B cell (primary cell): ENCODE results near the gene ABCA4. TPM values are rescaled to one million over a fixed set of nuclear protein-coding genes. Genes with fewer than 3 reads are reported as not detected.

ENCODE experiments used
- ATAC-seq: fragments of 200-7000 bp; cut with Tn5 transposase; one replicate; pipeline ENCODE4 v1.10.0; 2021; ENCODE audit warnings: low read depth, mild to moderate bottlenecking, moderate number of reproducible peaks, moderate library complexity
- CTCF ChIA-PET: fragments of 350-600 bp; sonication (Branson Sonifier 250); formaldehyde crosslinking; loops from one replicate; lab custom pipeline; 2021; ENCODE audit warnings: antibody characterized with exemption, inconsistent platforms; lab: Charles Lee
- POLR2A ChIA-PET: fragments of 350-600 bp; sonication (Branson Sonifier 250); formaldehyde crosslinking; loops from one replicate; lab custom pipeline; 2021; ENCODE audit warnings: antibody characterized with exemption; lab: Charles Lee
- DNase-seq: peaks from one replicate; pipeline ENCODE4 v3.0.0; 2013
- H2AFZ ChIP-seq: 2 replicates; pipeline ENCODE4 v1.6.1; 2012; ENCODE audit warnings: mild to moderate bottlenecking, low read depth, low read length; ENCODE audit not compliant: insufficient read depth, poor library complexity, severe bottlenecking
- H3K27ac ChIP-seq, 2 donors: 1 replicate in 1 of 2; 2 replicates in 1 of 2; pipeline ENCODE4 v1.5.1; 2012 to 2013; ENCODE audit warnings: low read length in 2 of 2, mild to moderate bottlenecking in 2 of 2, moderate library complexity in 1 of 2
- H3K27me3 ChIP-seq, 4 experiments: fragments of 200-600 bp in 1 of 4; sonication (generic) in 1 of 4; replicated peaks in 1 of 4; 1 replicate in 2 of 4; 2 replicates in 2 of 4; pipeline versions ENCODE4 v1.6.1 to v1.7.0; 2013 to 2016; ENCODE audit warnings: low read length in 3 of 4, mild to moderate bottlenecking in 2 of 4, mixed read lengths in 1 of 4, moderate library complexity in 1 of 4; ENCODE audit not compliant: insufficient read depth in 4 of 4, control insufficient read depth in 3 of 4; ENCODE audit errors: control extremely low read depth in 1 of 4
- H3K36me3 ChIP-seq, 2 experiments: replicated peaks in 1 of 2; 1 replicate in 1 of 2; 2 replicates in 1 of 2; pipeline versions ENCODE4 v1.6.1 to v1.7.1; 2013; ENCODE audit warnings: low read length in 1 of 2; ENCODE audit not compliant: insufficient read depth in 2 of 2, control insufficient read depth in 1 of 2; ENCODE audit errors: control extremely low read depth in 1 of 2, extremely low read depth in 1 of 2
- H3K4me1 ChIP-seq, 2 donors: fragments of 200-600 bp in 1 of 2; sonication (generic) in 1 of 2; 1 replicate in 1 of 2; 2 replicates in 1 of 2; pipeline versions ENCODE4 v1.5.1 to v1.6.1; 2013 to 2017; ENCODE audit warnings: low read length in 2 of 2; ENCODE audit not compliant: control insufficient read depth in 2 of 2, insufficient read depth in 2 of 2
- H3K4me2 ChIP-seq: replicated peaks from 2 replicates; pipeline ENCODE3; 2012; ENCODE audit warnings: mild to moderate bottlenecking, low read depth, low read length; ENCODE audit not compliant: poor library complexity, severe bottlenecking
- H3K4me3 ChIP-seq, 5 experiments: fragments of 200-600 bp in 1 of 5; sonication (generic) in 1 of 5; 1 replicate in 3 of 5; 2 replicates in 2 of 5; pipeline versions ENCODE4 v1.5.1 to v1.7.0; 2011 to 2016; ENCODE audit warnings: low read length in 4 of 5, mild to moderate bottlenecking in 4 of 5, low read depth in 2 of 5, control low read depth in 1 of 5, moderate library complexity in 1 of 5; ENCODE audit not compliant: insufficient read depth in 1 of 5; ENCODE audit errors: control extremely low read depth in 1 of 5, extremely low read depth in 1 of 5
- H3K79me2 ChIP-seq: fragments of 200-600 bp; sonication (generic); one replicate; pipeline ENCODE4 v1.6.0; 2016; ENCODE audit warnings: low read length; ENCODE audit not compliant: control insufficient read depth, insufficient read depth
- H3K9ac ChIP-seq: fragments of 200-600 bp; sonication (generic); 2 replicates; pipeline ENCODE4 v1.6.1; 2017; ENCODE audit warnings: mild to moderate bottlenecking, low read length, moderate library complexity
- H3K9me3 ChIP-seq, 3 donors: one replicate each; pipeline versions ENCODE4 v1.6.1 to v1.7.1; 2013; ENCODE audit warnings: low read length in 2 of 3; ENCODE audit not compliant: control insufficient read depth in 2 of 3, insufficient read depth in 1 of 3; ENCODE audit errors: control extremely low read depth in 1 of 3
- H4K20me1 ChIP-seq: 2 replicates; pipeline ENCODE4 v1.6.0; 2012; ENCODE audit warnings: mild to moderate bottlenecking, low read length; ENCODE audit not compliant: insufficient read depth, control insufficient read depth, poor library complexity, severe bottlenecking
- H3K27ac Mint-ChIP-seq: one replicate; pipeline ENCODE4 v1.8.0; 2021; ENCODE audit warnings: mixed read lengths
- H3K27me3 Mint-ChIP-seq: one replicate; pipeline ENCODE4 v1.8.0; 2021; ENCODE audit warnings: mixed read lengths
- H3K4me1 Mint-ChIP-seq: one replicate; pipeline ENCODE4 v1.8.0; 2021; ENCODE audit warnings: mixed read lengths
- H3K4me3 Mint-ChIP-seq: one replicate; pipeline ENCODE4 v1.8.0; 2021; ENCODE audit warnings: mixed read lengths
- H3K9me3 Mint-ChIP-seq: one replicate; pipeline ENCODE4 v1.8.0; 2022; ENCODE audit warnings: mixed read lengths; ENCODE audit not compliant: insufficient read depth
- EZH2 ChIP-seq: IDR thresholded peaks from 2 replicates; pipeline ENCODE4 v1.6.1; 2012; ENCODE audit warnings: borderline replicate concordance, low read depth, mild to moderate bottlenecking, moderate library complexity, low read length; ENCODE audit not compliant: insufficient read depth, poor library complexity, severe bottlenecking
- WGBS: methylation state at CpG from one replicate; pipeline ENCODE4 v1.1.5; 2013; ENCODE audit warnings: missing lambda C conversion rate; ENCODE audit not compliant: insufficient coverage; 5-methylcytosine and 5-hydroxymethylcytosine counted together
- intact Hi-C: fragments of 100-400 bp; cut with micrococcal nuclease; formaldehyde crosslinking; loops from one replicate; pipeline ENCODE4 v1.10.0; 2022
- polyA plus RNA-seq: library from polyadenylated mRNA; depleted of rRNA; stranded (reverse); fragments of >200 nt; gene quantifications from 2 replicates; pipeline ENCODE4 v1.2.3, GENCODE V29; 2012
- total RNA-seq, 2 donors: library from RNA; stranded (reverse); fragments of 120-200 nt in 1 of 2; gene quantifications; 1 replicate in 1 of 2; 2 replicates in 1 of 2; pipeline versions ENCODE4 v1.2.3 to v1.2.4, GENCODE V29; 2013 to 2022
- TF ChIP-seq, protein P1 (sequence below): fragments of 200-600 bp; IDR thresholded peaks from one replicate; pipeline ENCODE4 v1.8.0; 2022; ENCODE audit warnings: antibody characterized with exemption, mild to moderate bottlenecking

Gene ABCA4
- total and polyA plus RNA-seq, 2 donors (not counting 1 experiment from before 2014, with no cell fraction given), result not detected

DNA sequence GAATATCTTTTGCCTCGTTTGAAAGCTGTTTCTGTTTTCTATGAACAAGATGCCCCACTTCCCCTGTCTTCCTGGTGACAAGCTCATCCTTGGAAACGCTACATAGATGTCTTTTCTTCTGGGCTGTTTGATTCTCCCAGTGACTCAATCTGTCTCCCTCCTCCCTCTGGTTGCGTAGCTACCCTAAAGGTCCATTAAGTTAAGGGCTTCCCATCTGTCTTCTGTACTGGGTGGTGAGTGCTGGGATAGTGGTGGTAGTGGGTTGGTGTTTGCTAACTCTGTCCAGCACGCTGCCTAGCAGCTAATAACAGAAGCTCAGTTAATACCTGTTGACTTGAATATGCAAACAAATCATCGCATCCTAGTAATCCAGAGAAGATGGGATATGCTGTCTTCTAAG lies 161.5 kb downstream of the ABCA4 start:
- H3K9me3 Mint-ChIP-seq, result peaks cover 15% of the 10 kb centered on the region
- Histone ChIP-seq H3K27me3 (peaks cover 0 to 5% (median 0%) of the 10 kb centered on the region in 4 experiments), H3K36me3 (no peaks in the 10 kb centered on the region), H3K9me3 (peaks cover 2 to 22% (median 12%) of the 10 kb centered on the region in 3 donors), H3K4me3 (no peak overlapping the region), H3K4me1 (no peaks in the 10 kb centered on the region), H3K9ac (no peak overlapping the region), H3K4me2 (no peak overlapping the region), H4K20me1 (no peaks in the 10 kb centered on the region), H2AFZ (no peak overlapping the region), H3K79me2 (no peaks in the 10 kb centered on the region), H3K27ac (no peak overlapping the region)
- ATAC-seq (no peak), DNase-seq (no peak)
- ChIA-PET CTCF (no interaction called here), POLR2A (no interaction called here)
- H3K27ac Mint-ChIP-seq, result no peak overlapping the region
- 58% methylated on average over 3 of the region's 5 CpGs for WGBS
- H3K27me3 Mint-ChIP-seq, result peaks cover 31% of the 10 kb centered on the region
- H3K4me3 Mint-ChIP-seq, result no peak overlapping the region
- no peaks in the 10 kb centered on the region for H3K4me1 Mint-ChIP-seq
- TF ChIP-seq, protein P1, sequence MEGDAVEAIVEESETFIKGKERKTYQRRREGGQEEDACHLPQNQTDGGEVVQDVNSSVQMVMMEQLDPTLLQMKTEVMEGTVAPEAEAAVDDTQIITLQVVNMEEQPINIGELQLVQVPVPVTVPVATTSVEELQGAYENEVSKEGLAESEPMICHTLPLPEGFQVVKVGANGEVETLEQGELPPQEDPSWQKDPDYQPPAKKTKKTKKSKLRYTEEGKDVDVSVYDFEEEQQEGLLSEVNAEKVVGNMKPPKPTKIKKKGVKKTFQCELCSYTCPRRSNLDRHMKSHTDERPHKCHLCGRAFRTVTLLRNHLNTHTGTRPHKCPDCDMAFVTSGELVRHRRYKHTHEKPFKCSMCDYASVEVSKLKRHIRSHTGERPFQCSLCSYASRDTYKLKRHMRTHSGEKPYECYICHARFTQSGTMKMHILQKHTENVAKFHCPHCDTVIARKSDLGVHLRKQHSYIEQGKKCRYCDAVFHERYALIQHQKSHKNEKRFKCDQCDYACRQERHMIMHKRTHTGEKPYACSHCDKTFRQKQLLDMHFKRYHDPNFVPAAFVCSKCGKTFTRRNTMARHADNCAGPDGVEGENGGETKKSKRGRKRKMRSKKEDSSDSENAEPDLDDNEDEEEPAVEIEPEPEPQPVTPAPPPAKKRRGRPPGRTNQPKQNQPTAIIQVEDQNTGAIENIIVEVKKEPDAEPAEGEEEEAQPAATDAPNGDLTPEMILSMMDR, result no peak
- TF ChIP-seq EZH2, result no peak
- intact Hi-C loops, result no loop called here

DNA sequence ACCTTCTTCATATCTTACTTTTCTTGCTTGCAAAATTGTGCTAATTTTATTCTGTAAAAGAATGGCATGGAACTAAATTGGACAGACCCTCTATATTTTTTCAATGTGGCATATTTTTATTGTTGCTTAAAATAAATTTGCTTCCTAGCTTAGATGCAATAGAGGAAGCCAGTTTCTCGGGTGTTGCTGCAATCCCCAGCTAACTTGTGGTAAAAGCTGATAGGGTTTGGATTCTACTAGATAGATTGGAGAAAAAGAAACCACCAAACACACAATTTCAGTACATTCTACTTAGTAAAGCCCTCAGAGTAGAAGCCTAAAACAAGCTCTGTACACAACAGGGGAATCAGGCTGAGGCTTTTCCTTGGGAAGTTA lies 162.2 kb downstream of the ABCA4 start:
- CTCF ChIA-PET, result no interaction called here
- H3K4me1 Mint-ChIP-seq, result no peaks in the 10 kb centered on the region
- no peaks in the 10 kb centered on the region for H3K4me1 ChIP-seq
- no peak overlapping the region for H3K27ac ChIP-seq
- intact Hi-C loops, result no loop called here
- peaks cover 15% of the 10 kb centered on the region for H3K9me3 Mint-ChIP-seq
- no peaks in the 10 kb centered on the region for H3K79me2 ChIP-seq
- H3K27me3 ChIP-seq, result peaks cover 0 to 2% (median 0%) of the 10 kb centered on the region in 4 experiments
- H3K9me3 ChIP-seq, result peaks cover 2 to 23% (median 12%) of the 10 kb centered on the region in 3 donors
- no peaks in the 10 kb centered on the region for H3K36me3 ChIP-seq
- H3K4me3 ChIP-seq, result no peak overlapping the region
- peaks cover 27% of the 10 kb centered on the region for H3K27me3 Mint-ChIP-seq
- no peak overlapping the region for H2AFZ ChIP-seq
- DNase-seq, result no peak
- POLR2A ChIA-PET, result no interaction called here
- H3K4me2 ChIP-seq, result no peak overlapping the region
- TF ChIP-seq, protein P1, result no peak
- no peak overlapping the region for H3K9ac ChIP-seq
- no CpG with 5 or more reads among the region's 1 CpG for WGBS
- no peaks in the 10 kb centered on the region for H4K20me1 ChIP-seq
- H3K27ac Mint-ChIP-seq, result no peak overlapping the region
- no peak overlapping the region for H3K4me3 Mint-ChIP-seq
- ATAC-seq, result no peak
